Measurements from ENCODE around the gene RAPGEF4. TPM values are rescaled to one million over a fixed set of nuclear protein-coding genes. Genes with fewer than 3 reads are reported as not detected.

The RAPGEF4 gene
- total RNA-seq, 4 donors from 2014 or later = 3.7 to 8.9 (median 5.2) TPM

DNA sequence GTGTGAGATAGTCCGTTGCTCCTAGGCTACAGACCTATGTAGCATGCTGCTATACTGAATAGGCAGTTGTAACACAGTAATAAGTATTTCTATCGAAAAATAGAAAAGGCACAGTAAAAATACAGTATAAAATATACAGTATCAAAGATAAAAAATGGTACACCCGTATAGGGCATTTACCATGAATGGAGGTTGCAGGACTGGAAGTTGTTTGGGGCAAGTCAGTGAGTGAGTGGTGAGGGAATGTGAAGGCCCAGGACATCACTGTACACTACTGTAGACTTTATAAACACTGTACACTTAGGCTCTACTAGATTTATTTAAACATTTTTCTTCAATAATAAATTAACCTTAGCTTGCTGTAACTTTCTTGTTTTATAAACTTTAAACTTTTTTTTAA, 343.5 kb downstream of the RAPGEF4 start:
- no peak for TF ChIP-seq POLR2A (IDR thresholded peaks at IDR 0.05; ENCODE audit: low read depth)
- TF ChIP-seq POLR2AphosphoS5 (IDR thresholded peaks at IDR 0.05) = no peak
- no peak for TF ChIP-seq EP300 (IDR thresholded peaks at IDR 0.05)
- TF ChIP-seq, protein P1, sequence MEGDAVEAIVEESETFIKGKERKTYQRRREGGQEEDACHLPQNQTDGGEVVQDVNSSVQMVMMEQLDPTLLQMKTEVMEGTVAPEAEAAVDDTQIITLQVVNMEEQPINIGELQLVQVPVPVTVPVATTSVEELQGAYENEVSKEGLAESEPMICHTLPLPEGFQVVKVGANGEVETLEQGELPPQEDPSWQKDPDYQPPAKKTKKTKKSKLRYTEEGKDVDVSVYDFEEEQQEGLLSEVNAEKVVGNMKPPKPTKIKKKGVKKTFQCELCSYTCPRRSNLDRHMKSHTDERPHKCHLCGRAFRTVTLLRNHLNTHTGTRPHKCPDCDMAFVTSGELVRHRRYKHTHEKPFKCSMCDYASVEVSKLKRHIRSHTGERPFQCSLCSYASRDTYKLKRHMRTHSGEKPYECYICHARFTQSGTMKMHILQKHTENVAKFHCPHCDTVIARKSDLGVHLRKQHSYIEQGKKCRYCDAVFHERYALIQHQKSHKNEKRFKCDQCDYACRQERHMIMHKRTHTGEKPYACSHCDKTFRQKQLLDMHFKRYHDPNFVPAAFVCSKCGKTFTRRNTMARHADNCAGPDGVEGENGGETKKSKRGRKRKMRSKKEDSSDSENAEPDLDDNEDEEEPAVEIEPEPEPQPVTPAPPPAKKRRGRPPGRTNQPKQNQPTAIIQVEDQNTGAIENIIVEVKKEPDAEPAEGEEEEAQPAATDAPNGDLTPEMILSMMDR (IDR thresholded peaks at IDR 0.05) = no peak
- WGBS = 53% methylated on average over 3 of the region's 3 CpGs
- Histone ChIP-seq H3K27ac (replicated peaks in 1 of 4) (peak overlapping the region; percentile 92 to 99 (median 98)), H3K36me3 (peaks cover 0 to 3% (median 0%) of the 10 kb centered on the region in 4 donors), H3K9me3 (no peaks in the 10 kb centered on the region), H3K4me3 (peak overlapping the region in 2 of 4 donors; percentile 80 to 88), H3K4me1 (peaks cover 17 to 70% (median 60%) of the 10 kb centered on the region in 4 donors), H3K27me3 (no peaks in the 10 kb centered on the region)
- intact Hi-C loops (cut with DNase I) = no loop called here
- no peak for DNase-seq (ENCODE audit: extremely low spot score)

DNA sequence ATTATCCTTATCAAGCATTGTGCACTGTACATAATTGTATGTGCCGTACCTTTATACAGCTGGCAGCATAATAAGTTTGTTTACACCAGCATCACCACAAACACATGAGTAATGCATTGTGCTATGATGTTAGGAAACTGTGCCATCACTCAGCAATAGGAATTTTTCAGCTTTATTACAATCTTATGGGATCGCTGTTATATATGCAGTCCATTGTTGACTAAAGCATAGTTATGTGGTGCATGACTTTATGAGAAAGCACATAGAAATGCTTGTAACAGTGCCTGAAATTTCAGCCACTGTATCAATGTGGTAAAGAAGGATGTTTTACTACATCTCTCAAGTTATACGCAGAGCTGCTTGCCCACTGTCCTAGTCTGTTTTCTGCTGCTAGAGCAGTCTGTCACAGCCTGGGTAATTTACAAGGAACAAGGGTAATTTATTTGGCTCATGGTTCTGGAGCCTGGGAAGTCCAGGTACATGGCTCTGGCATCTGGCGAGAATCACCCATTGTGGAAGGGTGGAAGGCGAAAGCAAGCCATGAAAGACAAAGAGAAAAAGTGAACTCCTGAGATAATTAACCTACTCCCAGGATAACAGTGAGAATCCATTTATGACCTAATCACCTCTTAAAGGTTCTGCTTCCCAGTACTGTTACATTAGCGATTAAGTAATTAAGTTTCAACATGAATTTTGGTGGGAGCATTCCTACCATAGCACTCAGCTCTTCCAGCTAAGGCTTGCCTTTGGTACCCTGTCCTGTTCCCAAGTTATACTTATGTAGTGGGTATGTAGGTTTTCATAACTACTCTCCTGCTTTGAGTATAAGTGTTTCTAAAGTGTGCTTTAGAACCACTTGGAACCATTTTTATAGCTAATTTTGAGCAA, 344.6 kb downstream of the RAPGEF4 start:
- Histone ChIP-seq H3K4me3 (no peak overlapping the region), H3K27ac (replicated peaks in 1 of 4) (peak overlapping the region in 3 of 4 donors; percentile 34 to 98 (median 98)), H3K4me1 (peaks cover 22 to 74% (median 64%) of the 10 kb centered on the region in 4 donors), H3K36me3 (peaks cover 0 to 3% (median 0%) of the 10 kb centered on the region in 4 donors), H3K9me3 (no peaks in the 10 kb centered on the region), H3K27me3 (no peaks in the 10 kb centered on the region)
- no peak for DNase-seq (ENCODE audit: extremely low spot score)
- TF ChIP-seq EP300 (IDR thresholded peaks at IDR 0.05) = no peak
- no peak for TF ChIP-seq POLR2AphosphoS5 (IDR thresholded peaks at IDR 0.05)
- no peak for TF ChIP-seq POLR2A (IDR thresholded peaks at IDR 0.05; ENCODE audit: low read depth)
- TF ChIP-seq, protein P1 (IDR thresholded peaks at IDR 0.05) = no peak
- intact Hi-C loops (cut with DNase I) = no loop called here
- 91% methylated on average over 6 of the region's 6 CpGs for WGBS

- H3K4me1 ChIP-seq = peaks cover 42 to 96% (median 91%) of the 10 kb centered on the region in 4 donors
- H3K27ac ChIP-seq (replicated peaks in 1 of 4) = peak overlapping the region; percentile 73 to 86 (median 79)
- H3K4me3 ChIP-seq = peak overlapping the region in 3 of 4 donors; percentile 1 to 24 (median 22)
- intact Hi-C loops (cut with DNase I) = no loop called here
- TF ChIP-seq, protein P1 (IDR thresholded peaks at IDR 0.05) = no peak
- TF ChIP-seq POLR2A (IDR thresholded peaks at IDR 0.05; ENCODE audit: low read depth) (no peak), EP300 (IDR thresholded peaks at IDR 0.05) (no peak), POLR2AphosphoS5 (IDR thresholded peaks at IDR 0.05) (no peak)
- DNase-seq (ENCODE audit: extremely low spot score) = no peak
- H3K36me3 ChIP-seq = peaks cover 0 to 3% (median 0%) of the 10 kb centered on the region in 4 donors
- WGBS = 21% methylated on average over 2 of the region's 2 CpGs
- no peaks in the 10 kb centered on the region for H3K27me3 ChIP-seq
- no peaks in the 10 kb centered on the region for H3K9me3 ChIP-seq
Observed at GRCh38 chr2:173086518-173087213, 351.0 kb downstream of the RAPGEF4 start.

DNA sequence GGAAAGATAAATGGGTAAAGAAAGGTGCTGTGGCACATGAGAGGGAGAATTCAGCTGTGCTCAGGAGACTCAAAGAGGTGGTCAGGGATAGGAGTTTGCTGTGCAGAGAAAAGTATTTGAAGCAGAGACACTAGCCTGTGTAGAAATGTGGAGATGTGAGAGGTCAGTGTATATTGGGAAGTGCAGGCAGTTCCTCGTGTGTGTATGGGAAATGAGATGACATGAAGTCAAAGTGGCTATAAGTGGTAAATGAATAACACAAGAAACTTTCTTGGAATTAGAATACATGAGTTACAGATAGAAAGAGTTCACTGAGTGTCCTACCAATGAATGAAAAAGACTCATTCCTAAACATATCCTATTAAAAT, 351.6 kb downstream of the RAPGEF4 start:
- peak overlapping the region; percentile 73 to 86 (median 79) for H3K27ac ChIP-seq (replicated peaks in 1 of 4)
- H3K9me3 ChIP-seq = no peaks in the 10 kb centered on the region
- no peaks in the 10 kb centered on the region for H3K27me3 ChIP-seq
- H3K4me1 ChIP-seq = peaks cover 46 to 100% (median 96%) of the 10 kb centered on the region in 4 donors
- 24% methylated on average over 1 of the region's 1 CpG for WGBS
- H3K36me3 ChIP-seq = peaks cover 0 to 7% (median 2%) of the 10 kb centered on the region in 4 donors
- no peak for DNase-seq (ENCODE audit: extremely low spot score)
- TF ChIP-seq POLR2A (IDR thresholded peaks at IDR 0.05; ENCODE audit: low read depth) = no peak
- TF ChIP-seq EP300 (IDR thresholded peaks at IDR 0.05) = peak; percentile 58
- intact Hi-C loops (cut with DNase I) = no loop called here
- peak overlapping the region in 2 of 4 donors; percentile 1 to 22 for H3K4me3 ChIP-seq

Data from esophagus muscularis mucosa (tissue), 4 donors.